Effector memory CD4-positive, alpha-beta T cell (primary cell): ENCODE measurements around the gene ARHGEF37.

Experiments
- DNase-seq, 3 donors: peaks; one replicate each; pipeline ENCODE4 v3.0.0-alpha.2; 2020
- H3K27ac ChIP-seq: 2 replicates; pipeline ENCODE4 v1.7.0; 2013; ENCODE audit warnings: mild to moderate bottlenecking, low read length, moderate library complexity; ENCODE audit not compliant: insufficient read depth, poor library complexity, severe bottlenecking
- H3K27me3 ChIP-seq: replicated peaks from 2 replicates; pipeline ENCODE4 v1.7.0; 2013; ENCODE audit warnings: mild to moderate bottlenecking, low read length; ENCODE audit not compliant: insufficient read depth, control insufficient read depth, poor library complexity, severe bottlenecking
- H3K36me3 ChIP-seq: 2 replicates; pipeline ENCODE4 v1.7.0; 2013; ENCODE audit warnings: mild to moderate bottlenecking, low read length, moderate library complexity; ENCODE audit not compliant: control insufficient read depth, insufficient read depth
- H3K4me1 ChIP-seq: 2 replicates; pipeline ENCODE4 v1.7.0; 2013; ENCODE audit warnings: low read length, mild to moderate bottlenecking; ENCODE audit not compliant: control insufficient read depth, insufficient read depth, poor library complexity, severe bottlenecking
- H3K4me3 ChIP-seq: 2 replicates; pipeline ENCODE4 v1.7.0; 2013; ENCODE audit warnings: low read length, low read depth, mild to moderate bottlenecking; ENCODE audit not compliant: insufficient read depth, poor library complexity, severe bottlenecking
- H3K9me3 ChIP-seq: 2 replicates; pipeline ENCODE4 v1.7.0; 2013; ENCODE audit warnings: mild to moderate bottlenecking, low read length, moderate library complexity; ENCODE audit not compliant: control insufficient read depth

ARHGEF37 gene

GRCh38 chr5:149598966-149599365 lies 17.7 kb downstream of the ARHGEF37 start:
- DNase-seq = no peak
- Histone ChIP-seq H3K9me3 (no peaks in the 10 kb centered on the region), H3K4me3 (no peak overlapping the region), H3K4me1 (no peaks in the 10 kb centered on the region), H3K27me3 (no peaks in the 10 kb centered on the region), H3K36me3 (no peaks in the 10 kb centered on the region), H3K27ac (no peak overlapping the region)

GRCh38 chr5:149599375-149599774 lies 18.1 kb downstream of the ARHGEF37 start:
- no peaks in the 10 kb centered on the region for H3K36me3 ChIP-seq
- no peaks in the 10 kb centered on the region for H3K27me3 ChIP-seq
- H3K9me3 ChIP-seq = no peaks in the 10 kb centered on the region
- DNase-seq = no peak
- H3K4me1 ChIP-seq = no peaks in the 10 kb centered on the region
- H3K4me3 ChIP-seq = no peak overlapping the region
- no peak overlapping the region for H3K27ac ChIP-seq

- H3K4me1 ChIP-seq = no peaks in the 10 kb centered on the region
- no peak for DNase-seq
- no peaks in the 10 kb centered on the region for H3K27me3 ChIP-seq
- no peak overlapping the region for H3K4me3 ChIP-seq
- no peak overlapping the region for H3K27ac ChIP-seq
- no peaks in the 10 kb centered on the region for H3K9me3 ChIP-seq
- H3K36me3 ChIP-seq = no peaks in the 10 kb centered on the region
These were observed 19.6 kb downstream of the ARHGEF37 start for GRCh38 chr5:149600932-149601331.

- no peak for DNase-seq
- H3K4me3 ChIP-seq = no peak overlapping the region
- no peaks in the 10 kb centered on the region for H3K9me3 ChIP-seq
- H3K27me3 ChIP-seq = no peaks in the 10 kb centered on the region
- H3K27ac ChIP-seq = no peak overlapping the region
- no peaks in the 10 kb centered on the region for H3K4me1 ChIP-seq
- no peaks in the 10 kb centered on the region for H3K36me3 ChIP-seq
These were observed 21.9 kb downstream of the ARHGEF37 start for GRCh38 chr5:149603210-149603609.

- H3K4me3 ChIP-seq = no peak overlapping the region
- no peaks in the 10 kb centered on the region for H3K9me3 ChIP-seq
- DNase-seq = no peak
- no peaks in the 10 kb centered on the region for H3K27me3 ChIP-seq
- H3K36me3 ChIP-seq = no peaks in the 10 kb centered on the region
- no peak overlapping the region for H3K27ac ChIP-seq
- no peaks in the 10 kb centered on the region for H3K4me1 ChIP-seq
These were observed 22.6 kb downstream of the ARHGEF37 start for GRCh38 chr5:149603920-149604319.

- Histone ChIP-seq H3K27me3 (no peaks in the 10 kb centered on the region), H3K36me3 (no peaks in the 10 kb centered on the region), H3K4me3 (no peak overlapping the region), H3K27ac (no peak overlapping the region), H3K4me1 (no peaks in the 10 kb centered on the region), H3K9me3 (no peaks in the 10 kb centered on the region)
- no peak for DNase-seq
These were observed 23.0 kb downstream of the ARHGEF37 start for GRCh38 chr5:149604321-149604720.

GRCh38 chr5:149605354-149605997 lies 24.2 kb downstream of the ARHGEF37 start:
- H3K4me3 ChIP-seq = no peak overlapping the region
- H3K27me3 ChIP-seq = no peaks in the 10 kb centered on the region
- no peaks in the 10 kb centered on the region for H3K36me3 ChIP-seq
- no peaks in the 10 kb centered on the region for H3K4me1 ChIP-seq
- H3K27ac ChIP-seq = no peak overlapping the region
- H3K9me3 ChIP-seq = no peaks in the 10 kb centered on the region
- no peak for DNase-seq

- DNase-seq = no peak
- no peaks in the 10 kb centered on the region for H3K9me3 ChIP-seq
- no peaks in the 10 kb centered on the region for H3K27me3 ChIP-seq
- no peaks in the 10 kb centered on the region for H3K36me3 ChIP-seq
- no peaks in the 10 kb centered on the region for H3K4me1 ChIP-seq
- no peak overlapping the region for H3K27ac ChIP-seq
- no peak overlapping the region for H3K4me3 ChIP-seq
These were observed 24.9 kb downstream of the ARHGEF37 start for GRCh38 chr5:149605998-149606724.

- Histone ChIP-seq H3K4me3 (no peak overlapping the region), H3K4me1 (no peaks in the 10 kb centered on the region), H3K9me3 (no peaks in the 10 kb centered on the region), H3K27ac (no peak overlapping the region), H3K36me3 (no peaks in the 10 kb centered on the region), H3K27me3 (no peaks in the 10 kb centered on the region)
- DNase-seq = no peak
These were observed 27.7 kb downstream of the ARHGEF37 start for GRCh38 chr5:149608936-149609545.

- H3K4me3 ChIP-seq = no peak overlapping the region
- no peak overlapping the region for H3K27ac ChIP-seq
- no peaks in the 10 kb centered on the region for H3K4me1 ChIP-seq
- no peak for DNase-seq
- no peaks in the 10 kb centered on the region for H3K36me3 ChIP-seq
- no peaks in the 10 kb centered on the region for H3K27me3 ChIP-seq
- H3K9me3 ChIP-seq = no peaks in the 10 kb centered on the region
These were observed 28.4 kb downstream of the ARHGEF37 start for GRCh38 chr5:149609640-149610219.
